Stimulated activated CD4-positive, alpha-beta T cell treated with anti-CD3 and anti-CD28 coated beads, Interleukin-12 subunit alpha, Interleukin-12 subunit beta, amount 100 ng/mL, for 48 hours (primary cell): ENCODE measurements around the gene HADHB.
"Not testable (repeated sequence)": the region's sequence is repeated elsewhere in the genome, so short reads cannot be mapped to it uniquely, and the experiment has no call there.

Experiments
- DNase-seq, 3 donors: peaks; one replicate each; pipeline ENCODE4 v3.0.0-alpha.2; 2020; ENCODE audit warnings: low read depth in 2 of 3, low spot score in 1 of 3

The HADHB gene

DNA sequence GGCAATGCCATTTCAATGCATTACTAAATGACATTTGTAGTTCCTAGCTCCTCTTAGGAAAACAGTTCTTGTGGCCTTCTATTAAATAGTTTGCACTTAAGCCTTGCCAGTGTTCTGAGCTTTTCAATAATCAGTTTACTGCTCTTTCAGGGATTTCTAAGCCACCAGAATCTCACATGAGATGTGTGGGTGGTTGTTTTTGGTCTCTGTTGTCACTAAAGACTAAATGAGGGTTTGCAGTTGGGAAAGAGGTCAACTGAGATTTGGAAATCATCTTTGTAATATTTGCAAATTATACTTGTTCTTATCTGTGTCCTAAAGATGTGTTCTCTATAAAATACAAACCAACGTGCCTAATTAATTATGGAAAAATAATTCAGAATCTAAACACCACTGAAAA lies 45.3 kb downstream of the HADHB start:
- no peak for DNase-seq

DNA sequence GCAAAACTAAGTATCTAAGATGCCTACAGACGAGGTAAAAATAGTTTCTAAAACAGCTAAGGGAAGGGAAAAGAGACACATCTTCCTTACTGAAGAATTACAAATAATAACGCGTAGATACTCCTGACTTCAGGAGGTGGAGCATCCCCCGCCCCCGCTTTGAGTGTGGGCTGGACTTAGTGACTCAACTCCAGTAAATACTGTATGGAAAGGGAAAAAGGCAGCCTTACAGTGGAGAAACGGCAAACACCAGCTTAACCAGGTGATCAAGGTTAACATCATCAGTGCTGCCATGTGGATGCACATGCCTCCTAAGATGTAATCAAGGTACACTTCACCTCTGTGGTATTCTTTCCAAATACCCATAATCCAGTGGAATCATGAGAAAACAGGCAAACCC lies 47.9 kb downstream of the HADHB start:
- no peak for DNase-seq

- DNase-seq = no peak
These were observed 50.8 kb downstream of the HADHB start for GRCh38 chr2:26295511-26295910.

DNA sequence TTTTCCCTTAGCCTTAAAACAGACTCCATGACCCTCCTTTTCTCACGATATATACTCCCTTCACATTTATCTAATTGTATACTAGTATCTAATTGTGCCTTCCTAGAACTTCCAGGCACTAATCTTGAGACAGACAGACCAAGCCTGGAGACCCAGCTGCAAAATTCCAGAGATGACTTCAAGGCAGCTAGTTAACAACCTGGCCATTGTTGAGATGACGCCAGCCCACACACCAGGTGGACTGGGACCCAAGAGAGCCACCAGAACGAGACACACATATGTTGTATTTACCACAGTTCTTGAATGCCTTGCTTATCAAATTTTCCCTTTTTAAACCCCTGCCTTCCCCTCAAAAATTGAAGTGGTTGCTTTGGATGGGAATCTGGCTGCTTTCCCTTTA lies 52.3 kb downstream of the HADHB start:
- DNase-seq = no peak

- no peak for DNase-seq
These were observed 53.5 kb downstream of the HADHB start for GRCh38 chr2:26298286-26298637.

GRCh38 chr2:26298638-26299393 lies 54.1 kb downstream of the HADHB start:
- DNase-seq = peak in 2 of 3 donors; percentile 15 to 16

DNA sequence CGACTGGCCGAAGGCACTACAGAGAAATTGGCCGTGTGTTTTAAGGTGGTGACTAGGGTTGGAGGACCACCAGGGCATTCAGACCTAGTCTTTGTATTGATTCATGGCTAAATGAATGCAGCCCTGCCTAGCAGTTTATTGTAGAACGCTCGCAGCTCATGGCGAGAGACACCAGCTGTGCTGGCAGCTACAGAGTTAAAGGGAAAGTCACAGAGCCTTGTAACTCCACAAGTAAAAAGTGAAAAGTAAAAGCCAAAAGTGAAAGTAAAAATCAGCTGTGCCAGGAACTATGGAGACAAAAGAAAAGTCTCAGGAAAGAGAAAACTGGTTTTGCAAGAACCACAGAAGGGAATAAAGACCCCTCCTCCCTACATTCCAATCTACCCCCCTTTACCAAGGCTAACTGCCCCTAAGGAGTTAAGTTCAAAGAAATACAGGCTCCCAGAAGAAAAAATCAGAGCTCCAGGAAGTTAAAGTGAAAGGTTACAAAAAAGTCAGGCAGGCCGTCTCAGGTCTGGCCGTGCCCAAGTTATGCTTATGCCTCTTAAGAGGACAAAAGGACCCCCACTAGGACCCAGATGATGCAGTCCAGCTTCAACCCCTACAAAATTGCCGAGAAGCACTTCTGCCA lies 54.8 kb downstream of the HADHB start:
- DNase-seq = peak in 1 of 3 donors; percentile 17

- peak in 1 of 3 donors; percentile 3 for DNase-seq
These were observed 55.6 kb downstream of the HADHB start for GRCh38 chr2:26300234-26300925.

GRCh38 chr2:26302846-26303245 lies 58.1 kb downstream of the HADHB start:
- DNase-seq = no peak

GRCh38 chr2:26305094-26305493 lies 60.4 kb downstream of the HADHB start:
- not testable (repeated sequence) for DNase-seq

DNA sequence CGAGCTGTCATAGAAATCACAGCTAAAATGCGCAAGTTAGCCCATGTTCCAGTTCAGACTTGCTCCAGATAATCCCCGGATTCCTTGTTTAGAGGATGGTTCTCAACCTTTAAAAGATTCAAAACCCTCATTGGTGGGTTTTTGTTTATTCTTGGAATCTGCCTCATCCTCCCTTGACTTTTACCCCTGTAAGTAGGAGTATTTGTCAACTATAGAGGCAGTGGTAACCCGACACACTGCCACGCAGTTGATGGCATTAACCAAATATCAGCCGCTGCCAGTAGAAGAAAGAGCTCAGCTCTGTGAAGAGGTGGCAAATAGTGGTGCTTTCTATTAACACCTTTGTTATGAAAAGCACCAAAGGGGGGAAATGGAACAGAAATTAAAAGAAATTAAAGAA lies 60.8 kb downstream of the HADHB start:
- DNase-seq = no peak

GRCh38 chr2:26309921-26310320 lies 65.2 kb downstream of the HADHB start:
- no peak for DNase-seq

GRCh38 chr2:26312471-26312870 lies 67.7 kb downstream of the HADHB start:
- no peak for DNase-seq

- no peak for DNase-seq
These were observed 68.7 kb downstream of the HADHB start for GRCh38 chr2:26313446-26313845.

GRCh38 chr2:26314243-26314642 lies 69.5 kb downstream of the HADHB start:
- no peak for DNase-seq

DNA sequence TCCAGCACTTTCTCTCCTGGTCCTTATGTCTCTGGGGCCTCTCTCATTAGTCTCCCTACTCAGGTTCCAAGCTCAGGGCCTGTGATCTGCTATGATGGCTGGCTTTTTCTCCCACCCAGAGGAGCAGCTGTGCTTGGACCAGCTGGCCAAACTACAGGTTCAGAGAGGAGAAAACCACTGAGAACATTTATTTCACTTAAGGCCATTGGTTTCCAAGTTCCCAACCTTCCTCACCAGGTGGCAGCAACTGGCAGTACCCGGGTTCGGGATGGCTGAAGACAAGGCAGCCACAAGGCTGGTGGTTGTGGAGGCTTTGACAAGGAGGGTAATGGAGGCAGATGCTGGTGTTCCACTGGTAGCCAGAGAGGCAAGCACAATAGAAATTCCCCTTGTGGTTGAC lies 71.3 kb downstream of the HADHB start:
- DNase-seq = no peak

DNA sequence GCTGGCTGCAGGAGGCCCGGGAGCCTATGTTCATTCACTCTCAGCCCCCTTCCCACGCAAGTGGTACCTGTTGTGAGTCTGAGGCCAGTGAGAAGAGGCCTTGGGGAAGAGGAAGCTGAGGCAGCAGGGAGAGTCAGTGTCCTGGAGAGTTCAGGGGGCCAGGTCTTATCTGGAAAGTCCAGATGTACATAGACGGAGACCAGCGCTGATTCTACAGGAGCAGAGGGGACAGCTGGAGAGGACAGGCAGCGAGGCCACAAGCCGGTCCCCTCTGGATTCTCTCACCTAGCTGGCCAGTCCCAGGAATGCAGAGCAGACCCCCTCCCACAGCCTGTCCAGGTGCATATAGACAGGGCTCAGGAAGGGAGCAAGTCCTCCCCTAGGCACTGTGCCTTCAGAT lies 72.1 kb downstream of the HADHB start:
- no peak for DNase-seq

DNA sequence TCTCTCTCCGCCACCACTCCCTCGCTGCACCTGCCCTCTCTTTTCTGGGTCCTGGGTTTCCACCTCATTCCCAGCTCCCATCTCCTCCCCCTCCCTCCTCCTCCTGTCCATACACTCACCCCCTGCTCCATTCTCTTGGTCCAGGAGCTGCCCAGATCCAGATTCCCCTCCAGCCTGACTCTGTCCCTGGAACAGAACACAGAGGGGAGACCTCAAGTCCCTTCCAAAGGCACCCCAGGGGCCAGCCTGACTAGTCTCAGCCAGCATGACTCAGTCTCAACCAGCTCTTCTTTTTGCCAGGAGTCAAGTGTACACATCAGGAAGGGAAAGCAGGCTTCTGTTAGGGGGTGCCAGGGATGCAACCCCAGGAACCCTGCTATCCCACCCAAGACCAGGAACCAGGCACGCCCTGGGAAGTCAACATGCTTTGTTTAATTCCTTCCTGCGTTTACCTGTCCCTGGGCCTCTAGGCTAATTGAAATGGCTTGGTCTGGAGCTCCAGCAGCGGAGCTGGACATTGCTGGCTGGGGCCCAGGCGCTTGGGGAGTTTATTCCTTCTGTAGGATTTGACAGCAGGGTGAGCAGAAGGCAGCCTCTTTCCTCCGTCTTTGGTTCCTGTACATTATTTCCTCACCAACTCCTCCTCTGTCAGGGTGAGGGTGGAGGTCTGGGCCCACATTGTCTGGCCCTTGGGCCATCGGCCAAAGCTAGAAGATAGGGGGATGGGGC lies 72.8 kb downstream of the HADHB start:
- no peak for DNase-seq

- no peak for DNase-seq
These were observed 74.2 kb downstream of the HADHB start for GRCh38 chr2:26318950-26319349.

DNA sequence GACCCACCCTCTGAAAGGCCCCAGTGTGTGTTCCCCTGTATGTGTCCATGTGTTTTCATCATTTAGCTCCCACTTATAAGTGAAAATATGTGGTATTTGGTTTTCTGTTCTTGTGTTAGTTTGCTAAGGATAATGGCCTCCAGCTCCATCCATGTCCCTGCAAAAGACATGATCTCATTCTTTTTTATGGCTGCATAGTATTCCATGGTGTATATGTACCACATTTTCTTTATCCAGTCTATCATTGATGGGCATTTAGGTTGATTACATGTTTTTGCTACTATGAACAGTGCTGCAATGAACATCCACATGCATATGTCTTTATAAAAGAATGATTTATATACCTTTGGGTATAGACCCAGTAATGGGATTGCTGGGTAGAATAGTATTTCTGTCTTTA lies 79.7 kb downstream of the HADHB start:
- not testable (repeated sequence) for DNase-seq

- DNase-seq = no peak
These were observed 80.2 kb downstream of the HADHB start for GRCh38 chr2:26324903-26325302.

GRCh38 chr2:26325851-26326250 lies 81.1 kb downstream of the HADHB start:
- no peak for DNase-seq
